Heart left ventricle (tissue), 16 donors: Measurements from ENCODE around the gene MAPKAPK5. TPM values are rescaled to one million over a fixed set of nuclear protein-coding genes. Genes with fewer than 3 reads are reported as not detected.
"Not testable (repeated sequence)": the region's sequence is repeated elsewhere in the genome, so short reads cannot be mapped to it uniquely, and the experiment has no call there.

ENCODE experiments used
- ATAC-seq, 4 donors: fragments of 200-7000 bp; cut with Tn5 transposase; one replicate each; pipeline ENCODE4 v1.9.1; 2020 to 2022; ENCODE audit warnings: moderate library complexity in 4 of 4, mild to moderate bottlenecking in 3 of 4, moderate number of reproducible peaks in 1 of 4
- DNase-seq, 5 donors: peaks; one replicate each; pipeline ENCODE4 v3.0.0-alpha.2; 2020
- H3K27ac ChIP-seq, 12 donors: fragments of 200-600 bp; sonication (generic) in 4 of 12; one replicate each; pipeline versions ENCODE4 v1.5.0 to v1.8.0; 2016 to 2022; ENCODE audit warnings: mild to moderate bottlenecking in 2 of 12
- H3K27me3 ChIP-seq, 9 donors: fragments of 200-600 bp; sonication (generic) in 2 of 9; one replicate each; pipeline versions ENCODE4 v1.5.1 to v1.8.0; 2016 to 2022; ENCODE audit warnings: mild to moderate bottlenecking in 3 of 9
- H3K36me3 ChIP-seq, 9 donors: fragments of 200-600 bp; sonication (generic) in 2 of 9; one replicate each; pipeline versions ENCODE4 v1.5.0 to v1.8.0; 2018 to 2022; ENCODE audit warnings: mild to moderate bottlenecking in 2 of 9
- H3K4me1 ChIP-seq, 12 donors: fragments of 200-600 bp; sonication (generic) in 4 of 12; one replicate each; pipeline versions ENCODE4 v1.5.0 to v1.8.0; 2016 to 2022; ENCODE audit warnings: mild to moderate bottlenecking in 3 of 12
- H3K4me3 ChIP-seq, 12 donors: fragments of 200-600 bp; sonication (generic) in 4 of 12; one replicate each; pipeline versions ENCODE4 v1.5.0 to v1.8.0; 2017 to 2022; ENCODE audit warnings: mild to moderate bottlenecking in 9 of 12, moderate library complexity in 4 of 12
- H3K9me3 ChIP-seq, 12 donors: fragments of 200-600 bp; sonication (generic) in 4 of 12; one replicate each; pipeline versions ENCODE4 v1.5.0 to v1.8.0; 2016 to 2022; ENCODE audit warnings: mild to moderate bottlenecking in 1 of 12
- POLR2A ChIP-seq, 2 donors: fragments of 450-650 bp; IDR thresholded peaks; one replicate each; pipeline ENCODE4 v1.6.1; 2017; ENCODE audit warnings: antibody characterized with exemption in 2 of 2, mild to moderate bottlenecking in 2 of 2, moderate library complexity in 2 of 2
- WGBS, 4 donors: extraction: QIAGEN DNeasy Blood & Tissue Kit in 2 of 4; methylation state at CpG; one replicate each; pipeline versions ENCODE4 v1.1.5 to v1.1.7; 2013 to 2018; 5-methylcytosine and 5-hydroxymethylcytosine counted together
- intact Hi-C, 10 donors: fragments of 100-400 bp; cut with DNase I; formaldehyde crosslinking; loops; one replicate each; pipeline versions ENCODE4 v1.11.1 to v1.14.2; 2022
- polyA plus RNA-seq, 2 donors: library from polyadenylated mRNA; stranded (reverse); fragments of 200-250 nt; gene quantifications; one replicate each; pipeline ENCODE4 v1.2.3, GENCODE V29; 2013
- total RNA-seq, 9 donors: library from RNA; depleted of rRNA in 2 of 9; stranded (reverse); fragments of >200 nt in 2 of 9; fragmentation: NEBNext Ultra II Directional in 3 of 9; extraction: Animal tissue kit (Norgen Biotek cat#: 25700) in 3 of 9; gene quantifications; one replicate each; pipeline versions ENCODE4 v1.1.0 to v1.2.4, GENCODE V29; 2016 to 2023
- TF ChIP-seq, protein P1 (sequence below), 12 donors: fragments of 200-600 bp; sonication (generic) in 4 of 12; IDR thresholded peaks; one replicate each; pipeline versions ENCODE4 v1.5.0 to v1.8.0; 2018 to 2022; ENCODE audit warnings: antibody characterized with exemption in 12 of 12, mild to moderate bottlenecking in 5 of 12
- donor health status: ischemic (EF 13 %, LVEDD 7.1; RV severe dilation, severe dysfunction).
- donor health status: healthy with polysubstance abuse.
- donor health status: DM: no; HTN: yes; CAD: no.
- donor health status: DM: no; HTN: no; CAD: no.
- donor health status: ischemic (EF 25% LVEDD 6.9; RV normal size, moderate dysfunction).
- donor health status: ischemic (EF 25% LVEDD 5.7; RV mildly dilated, moderate dysfunction).
- donor health status: healthy.
- donor health status: DM: yes; HTN: yes; CAD: no.
- donor health status: ischemic (EF 35%, LVEDD 5.7; RV mildly dilated, moderate dysfunction).
- donor health status: nonischemic (EF 11% LVEDD 7.7; RV severe dilation, severe dysfunction).
- donor health status: DM: yes; HTN: yes; CAD: no.
- donor health status: PGD.
- donor health status: ischemic (EF 29% LVEDD 5.4; RV normal size, mild dysfunction).
- donor health status: nonischemic (EF 23%, LVEDD 6.1; RV moderate dilation, normal function).

Gene MAPKAPK5
- total and polyA plus RNA-seq, 11 donors: 8.0 to 28.7 (median 25.2) TPM

DNA sequence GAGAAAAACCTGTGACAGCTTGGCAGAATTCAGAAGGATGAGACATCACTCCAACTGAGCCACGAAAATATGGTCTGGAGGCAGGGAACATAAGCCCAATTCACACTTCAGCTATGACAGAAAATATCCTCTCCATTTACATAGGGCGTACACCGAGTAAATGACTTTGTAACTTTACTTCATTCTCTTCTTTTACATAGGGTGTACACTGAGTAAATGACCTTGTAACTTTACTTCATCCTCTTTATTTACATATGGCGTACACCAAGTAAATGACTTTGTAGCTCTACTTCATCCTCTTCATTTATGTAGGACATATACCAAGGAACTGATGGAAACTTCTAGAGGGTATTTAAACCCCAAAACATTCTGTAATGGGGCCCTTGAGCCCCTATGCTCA is 14.1 kb upstream of the MAPKAPK5 start:
- intact Hi-C loops: no loop called here
- no peak for ATAC-seq
- Histone ChIP-seq H3K9me3 (no peaks in the 10 kb centered on the region), H3K27ac (no peak overlapping the region), H3K27me3 (no peaks in the 10 kb centered on the region), H3K4me3 (no peak overlapping the region), H3K4me1 (peaks cover 0 to 12% (median 0%) of the 10 kb centered on the region in 12 donors), H3K36me3 (no peaks in the 10 kb centered on the region)
- WGBS, 4 donors: 86 to 89% (median 88%) methylated on average over 4 of the region's 4 CpGs
- no peak for DNase-seq
- TF ChIP-seq POLR2A (IDR thresholded peaks at IDR 0.05): no peak
- TF ChIP-seq, protein P1, sequence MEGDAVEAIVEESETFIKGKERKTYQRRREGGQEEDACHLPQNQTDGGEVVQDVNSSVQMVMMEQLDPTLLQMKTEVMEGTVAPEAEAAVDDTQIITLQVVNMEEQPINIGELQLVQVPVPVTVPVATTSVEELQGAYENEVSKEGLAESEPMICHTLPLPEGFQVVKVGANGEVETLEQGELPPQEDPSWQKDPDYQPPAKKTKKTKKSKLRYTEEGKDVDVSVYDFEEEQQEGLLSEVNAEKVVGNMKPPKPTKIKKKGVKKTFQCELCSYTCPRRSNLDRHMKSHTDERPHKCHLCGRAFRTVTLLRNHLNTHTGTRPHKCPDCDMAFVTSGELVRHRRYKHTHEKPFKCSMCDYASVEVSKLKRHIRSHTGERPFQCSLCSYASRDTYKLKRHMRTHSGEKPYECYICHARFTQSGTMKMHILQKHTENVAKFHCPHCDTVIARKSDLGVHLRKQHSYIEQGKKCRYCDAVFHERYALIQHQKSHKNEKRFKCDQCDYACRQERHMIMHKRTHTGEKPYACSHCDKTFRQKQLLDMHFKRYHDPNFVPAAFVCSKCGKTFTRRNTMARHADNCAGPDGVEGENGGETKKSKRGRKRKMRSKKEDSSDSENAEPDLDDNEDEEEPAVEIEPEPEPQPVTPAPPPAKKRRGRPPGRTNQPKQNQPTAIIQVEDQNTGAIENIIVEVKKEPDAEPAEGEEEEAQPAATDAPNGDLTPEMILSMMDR (IDR thresholded peaks at IDR 0.05): no peak

DNA sequence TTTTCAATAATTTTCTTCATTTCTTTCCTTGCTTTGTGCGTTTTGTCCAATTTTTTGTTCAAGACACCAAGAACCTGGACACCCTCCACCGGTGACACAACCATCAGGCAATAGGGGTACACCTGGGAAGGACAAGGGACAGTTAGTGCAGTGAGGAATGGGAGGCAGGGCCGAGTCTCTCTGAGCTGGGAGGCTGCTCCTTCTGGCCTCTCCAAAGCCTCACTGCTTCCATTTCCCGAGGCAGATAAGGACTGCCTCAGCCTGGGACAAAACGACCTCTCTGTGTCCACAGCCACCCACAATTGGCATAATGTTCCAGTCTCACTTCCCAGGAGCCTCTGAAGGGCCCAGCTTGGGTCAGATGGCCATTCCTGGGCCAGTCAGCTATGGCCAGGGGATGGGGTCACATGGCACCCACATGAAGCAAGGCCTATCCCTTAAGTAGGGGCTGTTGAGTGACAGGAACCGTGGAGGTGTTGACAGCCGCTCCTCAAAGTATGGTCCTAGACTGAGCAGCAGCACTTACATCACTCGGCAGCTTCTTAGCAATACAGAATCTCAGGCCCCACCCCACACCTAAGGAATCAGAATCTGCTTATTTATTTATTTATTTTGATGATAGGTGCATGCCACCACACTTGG is 13.6 kb upstream of the MAPKAPK5 start:
- WGBS, 4 donors: 68 to 79% (median 73%) methylated on average over 7 to 8 of the region's 8 CpGs
- peak in 1 of 4 donors; percentile 33 for ATAC-seq
- intact Hi-C loops: no loop called here

DNA sequence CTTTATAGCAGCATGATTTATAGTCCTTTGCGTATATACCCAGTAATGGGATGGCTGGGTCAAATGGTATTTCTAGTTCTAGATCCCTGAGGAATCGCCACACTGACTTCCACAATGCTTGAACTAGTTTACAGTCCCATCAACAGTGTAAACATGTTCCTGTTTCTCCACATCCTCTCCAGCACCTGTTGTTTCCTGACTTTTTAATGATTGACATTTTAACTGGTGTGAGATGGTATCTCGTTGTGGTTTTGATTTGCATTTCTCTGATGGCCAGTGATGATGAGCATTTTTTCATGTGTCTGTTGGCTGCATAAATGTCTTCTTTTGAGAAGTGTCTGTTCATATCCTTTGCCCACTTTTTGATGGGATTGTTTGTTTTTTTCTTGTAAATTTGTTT is 12.4 kb upstream of the MAPKAPK5 start:
- H3K36me3 ChIP-seq, ATAC-seq, H3K27me3 ChIP-seq, intact Hi-C loops, DNase-seq, H3K9me3 ChIP-seq, H3K4me3 ChIP-seq, H3K27ac ChIP-seq, H3K4me1 ChIP-seq: not testable (repeated sequence)
- 87 to 96% (median 89%) methylated on average over 3 of the region's 3 CpGs for WGBS, 4 donors

More for the DNA sequence above, 13.6 kb upstream of the MAPKAPK5 start:
- H3K27ac ChIP-seq: no peak overlapping the region
- H3K4me3 ChIP-seq: no peak overlapping the region
- TF ChIP-seq, protein P1 (IDR thresholded peaks at IDR 0.05): no peak
- TF ChIP-seq POLR2A (IDR thresholded peaks at IDR 0.05): no peak
- no peaks in the 10 kb centered on the region for H3K27me3 ChIP-seq
- no peak for DNase-seq
- no peaks in the 10 kb centered on the region for H3K9me3 ChIP-seq
- no peaks in the 10 kb centered on the region for H3K36me3 ChIP-seq
- peaks cover 0 to 12% (median 0%) of the 10 kb centered on the region in 12 donors for H3K4me1 ChIP-seq

- WGBS, 4 donors: 66 to 78% (median 72%) methylated on average over 19 to 22 of the region's 22 CpGs
- intact Hi-C loops, H3K4me1 ChIP-seq, H3K27me3 ChIP-seq, H3K9me3 ChIP-seq, ATAC-seq: not testable (repeated sequence)
- Histone ChIP-seq H3K36me3 (peaks cover 0 to 17% (median 9%) of the 10 kb centered on the region in 9 donors), H3K27ac (peak overlapping the region in 2 of 12 donors; percentile 18 to 75), H3K4me3 (peak overlapping the region in 8 of 12 donors; percentile 12 to 42 (median 24))
- peak in 2 of 5 donors; percentile 31 to 54 for DNase-seq
Measured at GRCh38 chr12:111834740-111835386, 7.2 kb upstream of the MAPKAPK5 start.

DNA sequence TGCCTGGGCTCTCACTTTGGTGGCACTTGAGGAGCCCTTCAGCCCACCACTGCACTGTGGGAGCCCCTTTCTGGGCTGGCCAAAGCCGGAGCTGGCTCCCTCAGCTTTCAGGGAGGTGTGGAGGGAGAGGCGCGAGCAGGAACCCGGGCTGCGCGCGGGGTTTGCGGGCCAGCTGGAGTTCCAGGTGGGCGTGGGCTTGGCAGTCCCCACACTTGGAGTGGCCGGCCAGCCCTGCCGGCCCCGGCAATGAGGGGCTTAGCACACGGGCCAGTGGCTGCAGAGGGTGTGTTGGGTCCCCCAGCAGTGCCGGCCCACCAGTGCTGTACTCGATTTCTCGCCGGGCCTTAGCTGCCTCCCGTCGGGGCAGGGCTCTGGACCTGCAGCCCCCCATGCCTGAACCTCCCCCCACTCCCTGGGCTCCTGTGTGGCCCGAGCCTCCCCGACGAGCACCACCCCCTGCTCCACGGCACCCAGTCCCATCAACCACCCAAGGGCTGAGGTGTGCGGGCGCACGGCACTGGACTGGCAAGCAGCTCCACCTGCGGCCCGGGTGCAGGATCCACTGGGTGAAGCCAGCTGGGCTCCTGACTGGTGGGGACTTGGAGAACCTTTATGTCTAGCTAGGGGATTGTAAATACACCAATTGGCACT is 6.4 kb upstream of the MAPKAPK5 start:
- 94 to 97% (median 95%) methylated on average over 5 to 28 of the region's 28 CpGs for WGBS, 4 donors
- intact Hi-C loops, H3K9me3 ChIP-seq, ATAC-seq, H3K27me3 ChIP-seq, DNase-seq: not testable (repeated sequence)
- Histone ChIP-seq H3K27ac (peak overlapping the region in 1 of 12 donors; percentile 75), H3K4me3 (peak overlapping the region in 1 of 12 donors; percentile 42), H3K36me3 (peaks cover 0 to 21% (median 11%) of the 10 kb centered on the region in 9 donors), H3K4me1 (peaks cover 0 to 15% (median 8%) of the 10 kb centered on the region in 12 donors)
